Heart right ventricle (tissue), 16 donors: ENCODE results near the gene UBL5. TPM values are rescaled to one million over a fixed set of nuclear protein-coding genes. Genes with fewer than 3 reads are reported as not detected.

Experiments used
- ATAC-seq, 8 donors: fragments of 200-7000 bp; cut with Tn5 transposase; one replicate each; pipeline ENCODE4 v1.9.1; 2020; ENCODE audit warnings: mild to moderate bottlenecking in 8 of 8, moderate library complexity in 8 of 8, moderate number of reproducible peaks in 1 of 8
- DNase-seq, 2 donors: peaks; one replicate each; pipeline ENCODE4 v3.0.0-alpha.2; 2020
- H3K27ac ChIP-seq, 10 donors: fragments of 200-600 bp; sonication (generic) in 2 of 10; one replicate each; pipeline versions ENCODE4 v1.5.0 to v1.8.0; 2020 to 2022; ENCODE audit warnings: mild to moderate bottlenecking in 3 of 10
- H3K27me3 ChIP-seq, 7 donors: fragments of 200-600 bp; one replicate each; pipeline ENCODE4 v1.8.0; 2021 to 2022; ENCODE audit warnings: mild to moderate bottlenecking in 2 of 7
- H3K36me3 ChIP-seq, 9 donors: fragments of 200-600 bp; sonication (generic) in 1 of 9; one replicate each; pipeline versions ENCODE4 v1.5.0 to v1.8.0; 2020 to 2022; ENCODE audit warnings: mild to moderate bottlenecking in 2 of 9
- H3K4me1 ChIP-seq, 9 donors: fragments of 200-600 bp; sonication (generic) in 1 of 9; one replicate each; pipeline versions ENCODE4 v1.5.0 to v1.8.0; 2020 to 2022; ENCODE audit warnings: mild to moderate bottlenecking in 4 of 9
- H3K4me3 ChIP-seq, 10 donors: fragments of 200-600 bp; sonication (generic) in 2 of 10; one replicate each; pipeline versions ENCODE4 v1.5.0 to v1.8.0; 2020 to 2022; ENCODE audit warnings: mild to moderate bottlenecking in 7 of 10, moderate library complexity in 2 of 10
- H3K9me3 ChIP-seq, 11 donors: fragments of 200-600 bp in 10 of 11; sonication (generic) in 2 of 11; one replicate each; pipeline versions ENCODE4 v1.5.0 to v1.8.0; 2013 to 2022; ENCODE audit warnings: mild to moderate bottlenecking in 2 of 11, control low read depth in 1 of 11, moderate library complexity in 1 of 11
- CTCF ChIP-seq, 9 donors: fragments of 200-600 bp; sonication (generic) in 2 of 9; IDR thresholded peaks; one replicate each; pipeline versions ENCODE4 v1.5.0 to v1.8.0; 2021 to 2022; ENCODE audit warnings: antibody characterized with exemption in 9 of 9, mild to moderate bottlenecking in 5 of 9, moderate library complexity in 1 of 9
- WGBS, 2 donors: extraction: QIAGEN DNeasy Blood & Tissue Kit; methylation state at CpG; one replicate each; pipeline ENCODE4 v1.1.7; 2013; ENCODE audit warnings: inconsistent platforms in 1 of 2; 5-methylcytosine and 5-hydroxymethylcytosine counted together
- intact Hi-C, 10 donors: fragments of 100-400 bp; cut with DNase I; formaldehyde crosslinking; loops; one replicate each; pipeline versions ENCODE4 v1.11.1 to v1.14.2; 2022
- polyA plus RNA-seq, 2 donors: library from polyadenylated mRNA; stranded (reverse); fragments of 200-250 nt; gene quantifications; one replicate each; pipeline ENCODE4 v1.2.3, GENCODE V29; 2013
- total RNA-seq, 10 donors: library from RNA; stranded (reverse); fragmentation: NEBNext Ultra II Directional in 3 of 10; extraction: Animal tissue kit (Norgen Biotek cat#: 25700) in 3 of 10; gene quantifications; one replicate each; pipeline versions ENCODE4 v1.2.1 to v1.2.4, GENCODE V29; 2021 to 2023
- donor health status: Arrhythmogenic right ventricular cardiomyopathy.
- donor health status: ischemic (EF 13 %, LVEDD 7.1; RV severe dilation, severe dysfunction).
- donor health status: healthy with polysubstance abuse.
- donor health status: DM: no; HTN: yes; CAD: no.
- donor health status: DM: no; HTN: no; CAD: no.
- donor health status: ischemic (EF 25% LVEDD 6.9; RV normal size, moderate dysfunction).
- donor health status: ischemic (EF 25% LVEDD 5.7; RV mildly dilated, moderate dysfunction).
- donor health status: healthy.
- donor health status: DM: yes; HTN: yes; CAD: no.
- donor health status: Ischemic cardiomyopathy.
- donor health status: ischemic (EF 35%, LVEDD 5.7; RV mildly dilated, moderate dysfunction).
- donor health status: nonischemic (EF 11% LVEDD 7.7; RV severe dilation, severe dysfunction).
- donor health status: DM: yes; HTN: yes; CAD: no.
- donor health status: PGD.
- donor health status: ischemic (EF 29% LVEDD 5.4; RV normal size, mild dysfunction).
- donor health status: nonischemic (EF 23%, LVEDD 6.1; RV moderate dilation, normal function).

The UBL5 gene
- total and polyA plus RNA-seq, 12 donors = 483 to 1,564 (median 521) TPM

- TF ChIP-seq CTCF (IDR thresholded peaks at IDR 0.05) = no peak
- ATAC-seq (no peak), DNase-seq (no peak)
- no peak overlapping the region for H3K27ac ChIP-seq
- peaks cover 0 to 2% (median 0%) of the 10 kb centered on the region in 7 donors for H3K27me3 ChIP-seq
- peaks cover 0 to 8% (median 0%) of the 10 kb centered on the region in 9 donors for H3K4me1 ChIP-seq
- no peak overlapping the region for H3K4me3 ChIP-seq
- H3K9me3 ChIP-seq = no peaks in the 10 kb centered on the region
- 71 to 74% methylated on average over 4 of the region's 4 CpGs for WGBS, 2 donors
- intact Hi-C loops = no loop called here
- H3K36me3 ChIP-seq = no peaks in the 10 kb centered on the region
Observed at GRCh38 chr19:9862938-9863337, 35.2 kb downstream of the UBL5 start.

- no peaks in the 10 kb centered on the region for H3K9me3 ChIP-seq
- ATAC-seq (no peak), DNase-seq (no peak)
- no peak overlapping the region for H3K27ac ChIP-seq
- no peaks in the 10 kb centered on the region for H3K36me3 ChIP-seq
- no peak for TF ChIP-seq CTCF (IDR thresholded peaks at IDR 0.05)
- intact Hi-C loops = no loop called here
- H3K4me3 ChIP-seq = no peak overlapping the region
- WGBS, 2 donors = 87 to 89% methylated on average over 5 of the region's 5 CpGs
- H3K4me1 ChIP-seq = no peaks in the 10 kb centered on the region
- peaks cover 0 to 4% (median 0%) of the 10 kb centered on the region in 7 donors for H3K27me3 ChIP-seq
Observed at GRCh38 chr19:9863759-9864158, 36.0 kb downstream of the UBL5 start.

GRCh38 chr19:9865732-9866501 lies 38.2 kb downstream of the UBL5 start:
- intact Hi-C loops = no loop called here
- no peaks in the 10 kb centered on the region for H3K36me3 ChIP-seq

GRCh38 chr19:9868983-9869617 lies 41.4 kb downstream of the UBL5 start:
- no peak for DNase-seq
- Histone ChIP-seq H3K4me3 (no peak overlapping the region), H3K4me1 (no peaks in the 10 kb centered on the region), H3K36me3 (no peaks in the 10 kb centered on the region), H3K27ac (no peak overlapping the region), H3K27me3 (peaks cover 0 to 11% (median 0%) of the 10 kb centered on the region in 7 donors), H3K9me3 (no peaks in the 10 kb centered on the region)
- TF ChIP-seq CTCF (IDR thresholded peaks at IDR 0.05) = no peak
- intact Hi-C loops = no loop called here
- WGBS, 2 donors = 59 to 71% methylated on average over 7 of the region's 7 CpGs
- ATAC-seq = no peak

More at GRCh38 chr19:9865732-9866501, 38.2 kb downstream of the UBL5 start:
- Histone ChIP-seq H3K4me3 (no peak overlapping the region), H3K27me3 (peaks cover 0 to 4% (median 0%) of the 10 kb centered on the region in 7 donors), H3K4me1 (no peaks in the 10 kb centered on the region), H3K9me3 (no peaks in the 10 kb centered on the region), H3K27ac (no peak overlapping the region)
- ATAC-seq (no peak), DNase-seq (no peak)
- 76 to 77% methylated on average over 16 of the region's 16 CpGs for WGBS, 2 donors
- TF ChIP-seq CTCF (IDR thresholded peaks at IDR 0.05) = no peak
